OCI-LY3 (cell line): ENCODE measurements around the gene RPL21.

Experiments
- H2AFZ ChIP-seq: fragments of 200-600, 300-600 bp; shearing (Covaris generic); 2 replicates; pipeline ENCODE4 v1.6.0; 2014; ENCODE audit warnings: antibody characterized with exemption, low read depth, low read length
- H3K27ac ChIP-seq: fragments of 200-600, 300-600 bp; sonication (generic); 2 replicates; pipeline ENCODE4 v1.5.1; 2014; ENCODE audit warnings: mild to moderate bottlenecking, low read length, moderate library complexity, mixed read lengths
- H3K27me3 ChIP-seq: fragments of 200-600, 300-600 bp; sonication (generic); 2 replicates; pipeline ENCODE4 v1.6.1; 2014; ENCODE audit warnings: low read depth, low read length, mixed read lengths
- H3K36me3 ChIP-seq: fragments of 200-600, 300-600 bp; sonication (generic); replicated peaks from 2 replicates; pipeline ENCODE3; 2014; ENCODE audit warnings: low read depth, low read length, mixed read lengths
- H3K4me1 ChIP-seq: fragments of 300-600, 200-600 bp; sonication (generic); 2 replicates; pipeline ENCODE4 v1.6.1; 2014; ENCODE audit warnings: low read length, mixed read lengths
- H3K4me2 ChIP-seq: fragments of 200-600, 300-600 bp; sonication (generic); 2 replicates; pipeline ENCODE4 v1.6.1; 2014; ENCODE audit warnings: low read length, mixed read lengths
- H3K4me3 ChIP-seq: fragments of 300-600, 200-600 bp; sonication (generic); 2 replicates; pipeline ENCODE4 v1.5.1; 2014; ENCODE audit warnings: antibody characterized with exemption, mild to moderate bottlenecking, low read length, moderate library complexity
- H3K79me2 ChIP-seq: fragments of 300-600, 200-600 bp; shearing (Covaris generic); 2 replicates; pipeline ENCODE4 v1.6.1; 2014; ENCODE audit warnings: mild to moderate bottlenecking, low read length, mixed read lengths
- H3K9ac ChIP-seq: fragments of 300-600, 200-600 bp; shearing (Covaris generic); 2 replicates; pipeline ENCODE4 v1.6.0; 2014; ENCODE audit warnings: mild to moderate bottlenecking, low read length, moderate library complexity
- H3K9me3 ChIP-seq: fragments of 200-600, 300-600 bp; shearing (Covaris generic); 2 replicates; pipeline ENCODE4 v1.6.1; 2014; ENCODE audit warnings: low read length, mixed read lengths; ENCODE audit not compliant: insufficient read depth
- H4K20me1 ChIP-seq: fragments of 200-600, 300-600 bp; sonication (generic); 2 replicates; pipeline ENCODE4 v1.6.1; 2016; ENCODE audit warnings: low read length, mixed read lengths; ENCODE audit not compliant: insufficient read depth
- CTCF ChIP-seq: fragments of 200-600, 300-600 bp; sonication (generic); IDR thresholded peaks from 2 replicates; pipeline ENCODE4 v1.5.1; 2014; ENCODE audit warnings: antibody characterized with exemption, low read length, low read depth
- EZH2phosphoT487 ChIP-seq: fragments of 200-600 bp; shearing (Covaris generic); IDR thresholded peaks from 2 replicates; pipeline ENCODE4 v1.6.1; 2018; ENCODE audit warnings: antibody characterized with exemption, mixed run types, low read depth

RPL21 gene

GRCh38 chr13:27293076-27293691 lies 41.8 kb downstream of the RPL21 start:
- Histone ChIP-seq H3K4me1 (peaks cover 7% of the 10 kb centered on the region), H3K9ac (no peak overlapping the region), H3K27me3 (peaks cover 40% of the 10 kb centered on the region), H3K27ac (no peak overlapping the region), H3K4me2 (no peak overlapping the region), H4K20me1 (no peaks in the 10 kb centered on the region), H3K79me2 (no peaks in the 10 kb centered on the region), H2AFZ (no peak overlapping the region), H3K9me3 (no peaks in the 10 kb centered on the region), H3K36me3 (no peaks in the 10 kb centered on the region), H3K4me3 (no peak overlapping the region)
- TF ChIP-seq EZH2phosphoT487 (no peak), CTCF (no peak)

DNA sequence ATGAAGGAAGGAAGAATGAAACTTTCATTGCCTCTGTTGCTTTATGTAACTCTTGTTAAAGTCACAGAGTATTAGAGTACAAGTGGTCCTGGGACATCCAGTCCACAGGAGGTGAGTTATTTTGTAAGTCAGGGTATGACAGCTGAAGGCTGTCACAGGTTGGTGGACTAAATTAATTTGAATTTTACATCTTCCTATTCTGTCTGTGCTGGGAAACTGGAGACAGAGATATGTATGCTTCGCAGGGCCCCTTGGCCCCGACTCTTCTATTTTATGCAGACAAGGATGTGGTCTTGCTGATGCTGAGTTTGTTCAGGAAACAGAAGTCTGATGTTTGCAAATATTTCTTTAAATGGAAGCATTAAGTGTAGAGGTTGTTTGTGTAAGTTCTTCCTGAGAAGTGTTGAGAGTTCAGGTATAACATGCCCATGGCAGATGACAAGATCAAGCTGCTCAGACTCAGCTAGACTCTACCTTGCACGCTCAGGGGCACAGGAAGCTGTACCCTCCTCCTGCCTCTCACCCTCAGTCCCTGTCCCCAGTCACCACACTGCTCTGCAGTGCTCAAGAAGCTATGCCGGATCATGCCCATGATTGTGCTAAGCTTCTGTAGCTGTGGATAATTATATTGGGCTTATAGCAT lies 42.6 kb downstream of the RPL21 start:
- no peak overlapping the region for H3K9ac ChIP-seq

DNA sequence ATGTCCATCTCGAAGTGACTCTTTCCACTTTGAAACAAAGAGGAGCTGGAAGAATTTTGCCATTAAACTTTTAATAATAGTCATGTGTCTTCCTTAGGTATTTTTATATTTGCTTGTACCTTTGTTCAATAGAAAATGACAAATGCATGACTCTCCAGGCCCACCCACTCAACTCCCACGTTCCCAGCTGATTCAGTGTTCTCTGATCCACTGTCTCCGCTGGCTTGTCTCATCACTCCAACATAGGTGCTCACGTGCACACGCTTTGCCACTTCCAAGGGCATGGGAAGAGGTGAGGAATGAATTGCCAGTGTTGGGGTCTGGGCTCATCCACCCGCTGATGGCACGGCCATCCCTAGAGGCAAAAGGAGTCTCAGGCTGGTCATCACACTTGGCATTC lies 43.7 kb downstream of the RPL21 start:
- no peak overlapping the region for H3K27ac ChIP-seq
- no peaks in the 10 kb centered on the region for H3K9me3 ChIP-seq
- no peak overlapping the region for H3K4me2 ChIP-seq
- H3K36me3 ChIP-seq = no peaks in the 10 kb centered on the region
- no peaks in the 10 kb centered on the region for H4K20me1 ChIP-seq
- no peak overlapping the region for H2AFZ ChIP-seq
- peaks cover 50% of the 10 kb centered on the region for H3K27me3 ChIP-seq
- no peak overlapping the region for H3K4me3 ChIP-seq
- no peak overlapping the region for H3K9ac ChIP-seq
- H3K4me1 ChIP-seq = no peaks in the 10 kb centered on the region
- no peaks in the 10 kb centered on the region for H3K79me2 ChIP-seq
- TF ChIP-seq EZH2phosphoT487 (no peak), CTCF (no peak)

More for the DNA sequence above, 42.6 kb downstream of the RPL21 start:
- no peak overlapping the region for H2AFZ ChIP-seq
- no peak overlapping the region for H3K4me3 ChIP-seq
- no peak overlapping the region for H3K27ac ChIP-seq
- H3K4me1 ChIP-seq = peaks cover 4% of the 10 kb centered on the region
- TF ChIP-seq CTCF (no peak), EZH2phosphoT487 (no peak)
- H3K9me3 ChIP-seq = no peaks in the 10 kb centered on the region
- H3K36me3 ChIP-seq = no peaks in the 10 kb centered on the region
- no peaks in the 10 kb centered on the region for H3K79me2 ChIP-seq
- H3K27me3 ChIP-seq = peaks cover 46% of the 10 kb centered on the region
- H3K4me2 ChIP-seq = no peak overlapping the region
- no peaks in the 10 kb centered on the region for H4K20me1 ChIP-seq

DNA sequence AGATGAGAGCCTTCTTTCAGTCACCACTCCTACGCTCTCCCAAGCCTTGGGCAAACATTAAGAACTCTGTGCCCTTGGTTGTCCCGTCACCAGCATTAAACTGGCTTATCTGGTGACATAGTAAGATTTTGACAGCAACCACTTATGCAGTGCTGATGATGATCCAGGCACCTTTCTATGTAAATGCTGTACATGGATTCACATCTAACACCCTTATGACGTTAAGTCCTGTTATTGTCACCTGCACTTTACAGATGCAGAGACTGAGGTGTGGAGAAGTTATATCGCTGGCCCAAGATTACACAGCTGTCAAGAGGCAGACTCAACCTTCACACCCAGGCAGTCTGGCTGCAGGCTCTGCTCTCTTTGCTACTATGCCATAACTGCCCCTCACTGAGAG lies 44.3 kb downstream of the RPL21 start:
- Histone ChIP-seq H3K9ac (no peak overlapping the region), H3K36me3 (no peaks in the 10 kb centered on the region), H3K4me2 (no peak overlapping the region), H3K4me3 (no peak overlapping the region), H3K27me3 (peaks cover 50% of the 10 kb centered on the region), H3K4me1 (no peaks in the 10 kb centered on the region), H3K27ac (no peak overlapping the region), H3K79me2 (no peaks in the 10 kb centered on the region), H4K20me1 (no peaks in the 10 kb centered on the region), H3K9me3 (no peaks in the 10 kb centered on the region), H2AFZ (no peak overlapping the region)
- TF ChIP-seq EZH2phosphoT487 (no peak), CTCF (no peak)
